Measurements from ENCODE around the gene PRSS22. TPM values are rescaled to one million over a fixed set of nuclear protein-coding genes. Genes with fewer than 3 reads are reported as not detected.

Gene PRSS22
- total RNA-seq, 2 experiments from 2014 or later: not detected

DNA sequence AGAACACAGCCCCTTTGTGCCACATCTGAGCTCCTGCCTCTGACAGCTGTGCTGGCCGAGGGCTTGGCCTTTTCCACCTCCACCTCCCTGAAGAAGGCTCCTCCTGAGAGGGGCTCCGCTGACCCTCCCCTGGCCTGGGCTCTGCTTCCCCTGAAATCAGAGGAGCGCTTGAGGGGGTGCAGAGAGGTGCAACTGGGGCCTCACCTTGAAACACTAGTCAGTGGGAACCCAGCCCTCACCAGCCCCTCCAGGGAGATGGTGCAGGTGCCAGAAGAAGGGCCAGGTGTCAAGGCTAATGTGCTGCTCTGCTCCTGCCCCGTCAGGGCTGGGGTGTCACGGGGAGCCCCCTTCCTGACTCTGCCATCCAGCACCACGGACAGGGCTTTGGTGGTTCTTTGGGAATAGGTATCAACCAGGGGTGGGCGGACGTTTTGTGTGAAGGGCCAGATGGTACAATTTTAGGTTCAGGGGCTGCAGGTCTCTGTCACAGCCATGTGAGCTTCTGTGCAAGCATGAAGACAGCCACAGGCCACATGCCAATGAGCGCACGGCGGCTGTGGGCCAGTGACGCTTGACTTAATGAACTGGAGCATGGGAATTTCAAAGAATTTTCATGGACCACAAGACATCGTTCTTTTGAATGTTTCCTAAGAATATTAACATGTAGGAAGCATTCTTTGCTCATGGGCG lies 30.0 kb downstream of the PRSS22 start:
- POLR2A ChIA-PET: no interaction called here
- Mint-ChIP-seq H3K27ac (no peak overlapping the region), H3K9me3 (no peaks in the 10 kb centered on the region), H3K4me1 (no peaks in the 10 kb centered on the region), H3K27me3 (peaks cover 2% of the 10 kb centered on the region), H3K4me3 (no peak overlapping the region), H3K36me3 (ENCODE audit: low read depth) (no peaks in the 10 kb centered on the region)
- CTCF ChIA-PET: interaction anchor here (1.5 to 2.8 kb wide), 2 partner anchors 11 kb away, joined by 6 to 9 read pairs; no protein-coding TSS in a partner anchor
- no peak for DNase-seq

DNA sequence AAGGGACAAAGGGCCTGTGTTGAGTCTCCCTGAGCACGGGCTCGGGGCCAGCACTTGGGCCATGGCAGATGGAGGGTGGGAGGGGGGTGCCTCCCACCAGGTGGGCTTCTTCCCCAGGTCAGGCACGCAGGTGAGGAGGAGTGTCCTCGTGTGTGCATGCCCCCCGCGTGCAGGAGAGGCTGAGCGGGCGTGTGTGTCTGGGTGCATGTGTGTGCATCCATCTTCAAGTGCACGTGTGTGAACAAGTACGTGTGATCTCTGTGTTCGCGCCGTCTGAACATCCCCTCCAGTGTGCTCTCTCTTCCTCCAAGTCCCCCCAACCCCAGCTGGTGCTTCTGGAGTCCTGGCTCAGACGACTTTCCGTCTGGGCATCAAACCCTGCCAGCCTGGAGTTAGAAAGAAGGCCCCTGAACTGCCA lies 30.6 kb downstream of the PRSS22 start:
- Mint-ChIP-seq H3K27me3 (no peaks in the 10 kb centered on the region), H3K4me1 (no peaks in the 10 kb centered on the region), H3K36me3 (ENCODE audit: low read depth) (no peaks in the 10 kb centered on the region), H3K27ac (no peak overlapping the region), H3K9me3 (no peaks in the 10 kb centered on the region), H3K4me3 (no peak overlapping the region)
- ChIA-PET CTCF (interaction anchor here (2.8 kb wide), 1 partner anchor 11 kb away, joined by 9 read pairs; no protein-coding TSS in a partner anchor), POLR2A (no interaction called here)
- DNase-seq: no peak

DNA sequence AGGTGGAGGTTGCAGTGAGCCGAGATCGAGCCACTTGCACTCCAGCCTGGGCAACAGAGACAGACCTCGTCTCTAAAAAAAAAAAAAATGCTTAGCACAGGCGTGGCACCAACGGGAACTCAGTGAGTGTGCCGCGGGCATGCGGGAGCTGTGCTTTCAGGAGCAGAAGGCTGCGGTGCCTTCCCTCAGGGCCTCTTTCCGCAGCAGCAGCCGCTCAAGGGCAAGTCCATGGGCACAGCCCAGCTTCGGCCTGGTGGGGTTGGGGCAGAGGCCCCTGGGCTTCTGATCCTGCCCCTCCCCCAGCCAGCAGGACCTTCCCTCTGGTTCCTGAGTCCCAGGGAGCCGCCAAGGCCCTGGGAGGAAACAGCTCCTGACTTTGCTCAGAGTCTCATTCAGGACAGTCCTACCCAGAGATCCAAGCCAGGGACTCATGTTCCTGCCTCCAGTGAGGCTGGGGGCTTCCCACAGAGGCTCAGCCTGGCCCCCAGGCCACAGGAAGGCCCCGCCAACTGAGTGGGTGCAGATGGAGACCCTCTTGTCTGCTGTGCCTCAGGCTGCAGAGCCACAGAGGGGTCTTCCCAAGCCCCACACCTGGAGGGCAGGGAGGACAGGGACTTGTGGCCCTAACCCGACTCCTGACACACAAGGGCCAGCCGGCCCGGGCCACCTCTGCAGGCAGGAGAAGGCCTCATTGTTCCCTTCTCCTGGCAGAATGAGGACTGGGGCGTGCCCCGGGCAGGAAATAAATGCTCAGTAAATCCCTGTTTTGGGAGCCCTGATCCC lies 31.2 kb downstream of the PRSS22 start:
- DNase-seq: no peak
- ChIA-PET CTCF (interaction anchor here (2.8 kb wide), 1 partner anchor 12 kb away, joined by 9 read pairs; no protein-coding TSS in a partner anchor), POLR2A (no interaction called here)

DNA sequence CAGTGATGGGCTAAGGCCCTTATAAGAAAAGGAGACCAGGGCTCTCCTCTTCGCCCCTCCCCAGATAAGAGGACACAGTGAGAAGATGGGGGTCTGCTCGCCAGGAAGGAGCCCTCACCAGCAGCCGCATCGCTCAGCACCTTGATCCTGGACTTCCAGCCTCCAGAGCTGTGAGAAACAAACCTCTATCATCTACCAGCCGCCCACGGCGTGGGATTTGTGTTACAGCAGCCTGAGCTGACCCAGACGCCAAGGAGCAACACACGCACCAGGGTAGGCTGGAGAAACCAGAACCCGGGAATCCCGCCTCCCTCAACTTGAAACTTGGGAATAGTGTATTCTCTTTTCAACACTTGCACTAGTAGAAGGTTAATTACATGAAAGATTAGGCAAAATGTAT lies 32.1 kb downstream of the PRSS22 start:
- DNase-seq: no peak
- Mint-ChIP-seq H3K36me3 (ENCODE audit: low read depth) (no peaks in the 10 kb centered on the region), H3K27ac (no peak overlapping the region), H3K9me3 (no peaks in the 10 kb centered on the region), H3K4me1 (no peaks in the 10 kb centered on the region), H3K27me3 (peaks cover 4% of the 10 kb centered on the region), H3K4me3 (no peak overlapping the region)
- POLR2A ChIA-PET: no interaction called here
- CTCF ChIA-PET: interaction anchor here (2.8 kb wide), 1 partner anchor 13 kb away, joined by 9 read pairs; no protein-coding TSS in a partner anchor

More for the DNA sequence above, 31.2 kb downstream of the PRSS22 start:
- Mint-ChIP-seq H3K36me3 (ENCODE audit: low read depth) (no peaks in the 10 kb centered on the region), H3K4me1 (no peaks in the 10 kb centered on the region), H3K4me3 (no peak overlapping the region), H3K9me3 (no peaks in the 10 kb centered on the region), H3K27ac (no peak overlapping the region), H3K27me3 (peaks cover 3% of the 10 kb centered on the region)

DNA sequence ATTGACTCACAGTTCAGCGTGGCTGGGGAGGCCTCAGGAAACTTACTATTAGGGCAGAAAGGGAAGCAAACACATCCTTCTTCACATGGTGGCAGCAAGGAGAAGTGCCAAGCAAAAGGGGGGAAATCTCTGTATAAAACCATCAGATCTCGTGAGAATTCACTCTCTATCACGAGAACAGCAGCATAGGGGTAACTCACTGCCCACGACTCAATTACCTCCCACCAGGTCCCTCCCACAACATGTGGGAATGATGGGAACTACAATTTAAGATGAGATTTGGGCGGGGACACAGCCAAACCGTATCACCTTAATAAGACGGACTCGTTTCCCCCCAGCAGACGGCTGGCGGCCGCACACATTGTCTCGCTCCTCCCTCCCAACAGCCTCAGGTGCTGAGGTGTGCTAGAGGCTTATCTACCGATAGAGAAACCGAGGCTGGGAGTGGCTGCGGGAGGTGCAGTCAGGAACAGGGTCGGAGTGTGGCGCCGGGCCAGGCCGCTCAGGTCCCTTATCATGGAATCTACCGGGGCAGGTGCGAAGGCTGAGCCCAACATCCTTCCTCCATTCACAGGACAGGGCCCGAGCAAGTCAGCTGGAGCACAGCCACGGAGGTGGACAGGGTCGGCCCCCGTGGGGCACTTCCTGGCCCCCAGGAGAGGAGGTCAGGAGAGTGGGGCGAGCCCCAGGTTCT lies 32.8 kb downstream of the PRSS22 start:
- Mint-ChIP-seq H3K27ac (no peak overlapping the region), H3K36me3 (ENCODE audit: low read depth) (no peaks in the 10 kb centered on the region), H3K27me3 (peaks cover 4% of the 10 kb centered on the region), H3K9me3 (no peaks in the 10 kb centered on the region), H3K4me1 (no peaks in the 10 kb centered on the region), H3K4me3 (no peak overlapping the region)
- DNase-seq: no peak
- POLR2A ChIA-PET: no interaction called here
- CTCF ChIA-PET: interaction anchor here (2.8 kb wide), 1 partner anchor 14 kb away, joined by 9 read pairs; no protein-coding TSS in a partner anchor

DNA sequence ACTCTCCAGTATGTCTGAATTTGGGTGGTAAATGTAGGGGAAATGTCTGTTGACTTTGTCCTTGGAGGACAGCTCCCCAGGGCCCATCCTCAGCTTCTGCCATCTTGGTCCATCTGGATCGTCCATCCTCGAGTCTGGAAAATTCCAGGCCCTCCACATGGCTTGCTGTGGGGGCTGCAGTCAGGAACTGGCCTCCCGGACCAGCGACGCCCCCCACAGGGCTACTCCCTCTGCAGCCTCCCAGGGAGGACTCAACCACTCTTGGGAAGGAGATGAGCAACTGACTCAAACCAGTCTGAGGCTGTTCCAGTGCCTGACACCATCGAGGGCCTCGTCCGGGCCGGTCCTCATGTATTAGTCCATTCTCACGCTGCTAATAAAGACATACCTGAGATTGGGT lies 33.3 kb downstream of the PRSS22 start:
- no peak for DNase-seq
- H3K36me3 Mint-ChIP-seq (ENCODE audit: low read depth): no peaks in the 10 kb centered on the region
- no peaks in the 10 kb centered on the region for H3K4me1 Mint-ChIP-seq
- no peak overlapping the region for H3K27ac Mint-ChIP-seq
- ChIA-PET CTCF (no interaction called here), POLR2A (no interaction called here)
- H3K9me3 Mint-ChIP-seq: no peaks in the 10 kb centered on the region
- H3K27me3 Mint-ChIP-seq: peaks cover 4% of the 10 kb centered on the region
- H3K4me3 Mint-ChIP-seq: no peak overlapping the region

DNA sequence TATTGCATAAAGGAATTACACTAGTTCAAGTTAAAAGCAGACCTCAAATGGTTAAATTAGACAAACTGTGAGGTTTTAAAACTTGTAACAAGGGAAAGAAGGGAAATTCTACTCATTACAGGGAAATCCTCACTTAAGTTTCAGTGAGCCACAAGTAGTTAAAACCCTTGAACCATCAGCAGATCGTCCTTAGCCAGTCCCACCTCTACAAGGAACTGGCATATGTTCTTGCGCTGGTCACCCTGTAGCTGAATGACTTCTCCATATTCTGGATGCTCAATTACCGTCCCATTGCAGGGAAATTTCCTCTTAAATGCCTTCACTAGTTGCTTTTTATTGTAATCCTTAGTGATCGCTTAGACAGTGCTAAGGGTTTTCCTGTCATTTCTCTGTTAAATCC lies 35.5 kb downstream of the PRSS22 start:
- Mint-ChIP-seq H3K27me3 (peaks cover 4% of the 10 kb centered on the region), H3K9me3 (no peaks in the 10 kb centered on the region), H3K27ac (no peak overlapping the region), H3K36me3 (ENCODE audit: low read depth) (no peaks in the 10 kb centered on the region), H3K4me3 (no peak overlapping the region), H3K4me1 (no peaks in the 10 kb centered on the region)
- POLR2A ChIA-PET: no interaction called here
- DNase-seq: no peak
- CTCF ChIA-PET: interaction anchor here (0.6 to 1.6 kb wide), 3 partner anchors 46 to 67 kb away, joined by 3 to 6 read pairs (median 5); no protein-coding TSS in a partner anchor

DNA sequence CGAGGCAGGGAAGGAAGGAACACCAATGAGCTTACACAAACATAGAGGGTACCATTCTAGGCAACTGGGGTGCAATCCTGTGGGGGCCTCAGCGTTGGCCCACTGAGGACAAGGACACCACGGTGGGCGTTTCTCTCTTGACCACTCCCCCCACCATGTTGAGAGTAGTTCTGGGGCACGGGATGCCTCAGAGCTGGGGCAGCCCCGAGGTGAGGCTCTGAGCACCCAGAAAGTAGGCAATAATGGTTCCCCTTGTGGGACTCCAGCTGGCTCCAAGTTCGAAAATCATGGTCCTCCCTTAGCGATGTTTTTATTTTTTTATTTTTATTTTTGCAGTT lies 35.8 kb downstream of the PRSS22 start:
- Mint-ChIP-seq H3K36me3 (ENCODE audit: low read depth) (no peaks in the 10 kb centered on the region), H3K4me3 (no peak overlapping the region), H3K27me3 (peaks cover 4% of the 10 kb centered on the region), H3K4me1 (no peaks in the 10 kb centered on the region), H3K9me3 (no peaks in the 10 kb centered on the region), H3K27ac (no peak overlapping the region)
- POLR2A ChIA-PET: no interaction called here
- CTCF ChIA-PET: interaction anchor here (0.6 kb wide), 2 partner anchors 65 to 67 kb away, joined by 3 to 6 read pairs; no protein-coding TSS in a partner anchor
- DNase-seq: no peak

DNA sequence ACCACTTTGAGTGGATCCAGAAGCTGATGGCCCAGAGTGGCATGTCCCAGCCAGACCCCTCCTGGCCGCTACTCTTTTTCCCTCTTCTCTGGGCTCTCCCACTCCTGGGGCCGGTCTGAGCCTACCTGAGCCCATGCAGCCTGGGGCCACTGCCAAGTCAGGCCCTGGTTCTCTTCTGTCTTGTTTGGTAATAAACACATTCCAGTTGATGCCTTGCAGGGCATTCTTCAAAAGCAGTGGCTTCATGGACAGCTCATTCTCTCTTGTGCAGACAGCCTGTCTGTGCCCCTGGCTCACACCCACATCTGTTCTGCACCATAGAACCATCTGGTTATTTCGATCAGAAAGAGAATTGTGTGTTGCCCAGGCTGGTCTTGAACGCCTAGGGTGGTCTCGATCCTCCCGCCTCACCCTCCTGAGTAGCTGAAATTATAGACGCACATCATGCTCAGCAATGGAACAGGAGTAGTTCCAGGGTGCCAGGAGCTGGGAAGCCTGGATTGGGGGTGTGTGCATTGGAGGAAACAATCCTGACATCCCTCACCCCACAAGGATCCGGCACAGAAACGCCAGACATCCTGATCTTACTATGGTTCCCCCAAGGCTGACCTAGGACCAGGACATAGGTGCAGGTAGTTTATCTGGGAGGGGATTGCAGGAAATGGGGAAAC lies 36.3 kb downstream of the PRSS22 start:
- Mint-ChIP-seq H3K4me3 (no peak overlapping the region), H3K9me3 (no peaks in the 10 kb centered on the region), H3K27me3 (peaks cover 4% of the 10 kb centered on the region), H3K36me3 (ENCODE audit: low read depth) (no peaks in the 10 kb centered on the region), H3K27ac (no peak overlapping the region), H3K4me1 (no peaks in the 10 kb centered on the region)
- CTCF ChIA-PET: interaction anchor here (0.6 kb wide), 1 partner anchor 64 kb away, joined by 3 read pairs; no protein-coding TSS in a partner anchor
- DNase-seq: no peak
- POLR2A ChIA-PET: no interaction called here

DNA sequence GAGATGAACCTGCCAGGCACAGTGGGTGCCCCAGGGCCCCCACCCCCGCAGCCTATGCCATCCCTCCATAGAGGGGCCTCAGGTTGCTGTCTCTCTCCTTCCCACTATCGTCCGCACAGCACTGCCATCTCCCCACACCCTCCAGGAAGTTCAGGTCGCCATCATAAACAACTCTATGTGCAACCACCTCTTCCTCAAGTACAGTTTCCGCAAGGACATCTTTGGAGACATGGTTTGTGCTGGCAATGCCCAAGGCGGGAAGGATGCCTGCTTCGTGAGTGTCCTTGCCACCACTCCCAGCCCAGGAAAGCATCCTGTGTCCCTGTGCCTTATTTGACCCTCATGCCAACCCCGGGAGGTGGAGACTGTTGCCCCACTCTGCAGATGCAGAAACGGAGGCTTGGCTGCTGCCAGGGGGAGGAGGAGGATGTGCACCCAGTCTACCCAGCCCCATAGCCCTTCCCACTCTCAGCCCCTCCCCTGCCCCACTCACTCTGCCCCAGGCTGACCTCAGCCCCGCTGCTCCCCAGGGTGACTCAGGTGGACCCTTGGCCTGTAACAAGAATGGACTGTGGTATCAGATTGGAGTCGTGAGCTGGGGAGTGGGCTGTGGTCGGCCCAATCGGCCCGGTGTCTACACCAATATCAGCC lies 37.0 kb downstream of the PRSS22 start:
- POLR2A ChIA-PET: no interaction called here

DNA sequence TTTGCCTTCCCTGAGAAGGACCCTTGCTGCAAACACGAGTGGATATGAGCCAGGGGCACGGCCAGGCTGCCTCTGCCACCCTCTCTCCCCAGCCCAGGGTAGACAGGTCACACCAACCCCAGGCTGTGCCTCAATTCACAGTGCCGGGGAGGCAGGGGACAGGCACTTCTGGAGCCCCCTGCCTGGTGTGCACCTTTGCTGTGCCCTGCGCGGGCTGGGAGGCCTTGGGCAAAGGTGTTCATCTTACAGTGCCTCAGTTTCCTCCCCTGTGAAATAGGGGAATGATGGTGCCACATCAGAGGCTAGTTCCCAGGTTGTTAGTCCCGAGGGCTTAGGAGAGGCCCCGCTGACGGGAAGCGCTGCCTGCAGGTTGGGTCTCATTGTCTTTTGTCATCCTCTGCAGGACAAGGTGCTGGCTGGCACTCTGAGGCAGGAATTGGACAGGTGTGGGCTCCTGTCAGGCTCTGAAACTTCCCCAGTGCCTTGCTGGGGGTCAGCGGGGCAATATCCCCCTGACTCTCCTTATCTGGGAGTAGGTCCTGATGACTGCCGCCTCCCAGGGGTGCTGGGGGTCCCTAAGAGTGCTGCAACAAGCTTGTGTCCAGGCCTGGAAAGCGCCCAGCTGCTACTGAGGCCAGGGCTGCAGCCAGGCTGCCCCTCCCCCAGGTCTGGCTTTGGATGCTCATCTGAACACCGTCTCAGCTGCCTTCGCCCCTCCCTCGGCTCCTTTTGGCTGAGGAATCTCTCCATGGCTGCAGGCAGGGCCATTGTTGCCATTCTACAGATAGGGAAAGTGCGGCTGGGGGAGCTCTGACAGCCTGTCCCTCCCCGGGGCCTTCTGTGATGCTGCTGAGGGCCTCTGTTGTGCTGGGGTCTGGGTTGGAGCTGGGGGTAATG lies 37.8 kb downstream of the PRSS22 start:
- no peaks in the 10 kb centered on the region for H3K36me3 Mint-ChIP-seq (ENCODE audit: low read depth)
- no peak overlapping the region for H3K4me3 Mint-ChIP-seq
- H3K27ac Mint-ChIP-seq: no peak overlapping the region
- POLR2A ChIA-PET: no interaction called here
- H3K27me3 Mint-ChIP-seq: peaks cover 4% of the 10 kb centered on the region
- CTCF ChIA-PET: no interaction called here
- no peak for DNase-seq
- no peaks in the 10 kb centered on the region for H3K4me1 Mint-ChIP-seq
- H3K9me3 Mint-ChIP-seq: no peaks in the 10 kb centered on the region

More for the DNA sequence above, 37.0 kb downstream of the PRSS22 start:
- no peaks in the 10 kb centered on the region for H3K4me1 Mint-ChIP-seq
- no peak overlapping the region for H3K27ac Mint-ChIP-seq
- no peaks in the 10 kb centered on the region for H3K9me3 Mint-ChIP-seq
- H3K4me3 Mint-ChIP-seq: no peak overlapping the region
- peaks cover 4% of the 10 kb centered on the region for H3K27me3 Mint-ChIP-seq
- no peak for DNase-seq
- no peaks in the 10 kb centered on the region for H3K36me3 Mint-ChIP-seq (ENCODE audit: low read depth)
- CTCF ChIA-PET: no interaction called here

Measured in activated CD4-positive, alpha-beta T cell treated with anti-CD3 and anti-CD28 coated beads, Interleukin-2, amount 10 ng/mL, durations not matched to agents 7 days and 5 days (primary cell).